ENCODE data around the gene EPHB1.

Gene EPHB1

DNA sequence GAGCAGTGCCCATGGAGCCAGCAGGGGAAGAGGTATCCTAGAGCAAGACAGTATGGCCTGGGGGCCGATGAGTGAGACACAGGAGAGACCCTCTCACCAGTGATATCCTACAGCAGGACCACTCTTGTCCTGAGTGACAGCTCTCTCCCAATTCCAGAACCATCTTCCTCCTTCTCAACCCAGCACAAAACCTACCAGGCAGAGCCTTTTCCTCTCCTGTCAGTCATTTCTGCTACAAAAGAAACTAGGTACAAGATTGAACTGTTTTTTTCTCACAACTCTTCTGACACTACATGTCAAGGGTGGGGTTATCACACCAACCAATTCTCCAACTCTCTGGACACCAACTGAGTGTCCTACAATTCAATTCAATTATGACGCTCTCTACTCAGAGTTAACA, 506.6 kb downstream of the EPHB1 start:
- no peak for DNase-seq

DNA sequence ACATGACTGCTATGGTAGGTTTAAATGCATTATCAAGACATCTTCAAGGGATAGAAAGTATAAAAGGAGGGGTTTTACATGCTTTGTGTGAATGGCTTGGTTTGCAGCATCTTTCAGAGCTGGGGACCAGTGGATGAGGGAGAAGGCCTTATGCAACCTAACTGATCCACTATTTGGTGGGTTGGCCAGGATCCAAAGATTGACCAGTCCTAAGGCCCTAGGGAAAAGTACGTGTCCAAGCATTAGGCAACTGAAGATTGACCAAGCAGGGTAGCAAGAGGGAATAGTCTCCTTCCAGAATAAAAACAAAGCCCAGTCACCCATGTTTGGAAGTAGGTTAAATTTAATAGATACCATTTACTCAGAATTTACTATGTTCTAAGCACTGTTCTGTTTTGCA, 509.3 kb downstream of the EPHB1 start:
- DNase-seq = no peak
